GM12878 (cell line): Measurements from ENCODE around the gene ICE2.

ENCODE experiments used
- ATF2 ChIP-seq: IDR thresholded peaks from 2 replicates; pipeline ENCODE4 v1.6.1; 2012; ENCODE audit warnings: low read length, inconsistent platforms
- CEBPB ChIP-seq, 2 experiments: fragments of 150-350 bp in 1 of 2; IDR thresholded peaks; 2 replicates each; pipeline ENCODE4 v1.6.1; 2012 to 2014; ENCODE audit warnings: low read depth in 2 of 2, low read length in 2 of 2, borderline replicate concordance in 1 of 2, inconsistent platforms in 1 of 2
- CTCF ChIP-seq, 3 experiments: IDR thresholded peaks in 2 of 3; conservative IDR thresholded peaks in 1 of 3; 2 replicates each; pipeline ENCODE4 v1.5.1; 2011; ENCODE audit warnings: low read depth in 3 of 3, low read length in 3 of 3, mild to moderate bottlenecking in 3 of 3, control low read depth in 2 of 3, moderate library complexity in 2 of 3, inconsistent platforms in 1 of 3, mixed read lengths in 1 of 3; ENCODE audit not compliant: control insufficient read depth in 2 of 3, insufficient read depth in 1 of 3; ENCODE audit errors: extremely low read depth in 1 of 3
- KLF5 ChIP-seq: fragments of 450-650 bp; IDR thresholded peaks from 2 replicates; pipeline ENCODE4 v1.6.1; 2014; ENCODE audit warnings: mild to moderate bottlenecking; ENCODE audit not compliant: partially characterized antibody
- NR2C2 ChIP-seq: IDR thresholded peaks from 2 replicates; pipeline ENCODE4 v1.6.1; 2011; ENCODE audit warnings: borderline replicate concordance, low read depth; ENCODE audit not compliant: control insufficient read depth, insufficient read length
- PBX3 ChIP-seq: IDR thresholded peaks from 2 replicates; pipeline ENCODE4 v1.6.1; 2011; ENCODE audit warnings: mild to moderate bottlenecking, low read depth, low read length, moderate library complexity; ENCODE audit not compliant: insufficient replicate concordance
- POLR2AphosphoS5 ChIP-seq: IDR thresholded peaks from 2 replicates; pipeline ENCODE4 v1.6.1; 2011; ENCODE audit warnings: mild to moderate bottlenecking, low read length, inconsistent platforms
- RB1 ChIP-seq: fragments of 450-650 bp; formaldehyde crosslinking; IDR thresholded peaks from 2 replicates; pipeline ENCODE4 v1.6.1; 2017; ENCODE audit warnings: mild to moderate bottlenecking, borderline replicate concordance
- SMC3 ChIP-seq: IDR thresholded peaks from 2 replicates; pipeline ENCODE4 v1.6.1; 2011; ENCODE audit warnings: low read length, improper control_type of control experiment, borderline replicate concordance
- ZNF207 ChIP-seq: fragments of 450-650 bp; IDR thresholded peaks from 2 replicates; pipeline ENCODE4 v1.6.1; 2014; ENCODE audit warnings: antibody characterized with exemption, mild to moderate bottlenecking, borderline replicate concordance
- ZNF217 ChIP-seq: fragments of 450-650 bp; IDR thresholded peaks from 2 replicates; pipeline ENCODE4 v1.6.1; 2017; ENCODE audit warnings: antibody characterized with exemption, mild to moderate bottlenecking

GRCh38 chr15:60396560-60396957 is 82.4 kb downstream of the ICE2 start:
- TF ChIP-seq CTCF (IDR thresholded peaks at IDR 0.05 in 2 of 3, conservative IDR thresholded peaks at IDR 0.05 in 1 of 3; ENCODE audit: control insufficient read depth in 2 of 3, extremely low read depth in 1 of 3, insufficient read depth in 1 of 3, low read depth in 3 of 3, low read length in 3 of 3) (no peak), ZNF217 (no peak), RB1 (no peak), POLR2AphosphoS5 (no peak), CEBPB (IDR thresholded peaks at IDR 0.05; ENCODE audit: borderline replicate concordance in 1 of 2, low read depth in 2 of 2, low read length in 2 of 2) (no peak), SMC3 (no peak), ZNF207 (no peak), PBX3 (no peak), ATF2 (no peak), NR2C2 (no peak), KLF5 (no peak)
